ENCODE data around the gene RXRA.

The RXRA gene

GRCh38 chr9:134356496-134357470 is 30.5 kb downstream of the RXRA start:
- DNase-seq: no peak
- Mint-ChIP-seq H3K36me3 (ENCODE audit: insufficient read depth) (no peaks in the 10 kb centered on the region), H3K9me3 (no peaks in the 10 kb centered on the region), H3K4me1 (ENCODE audit: low read depth in 2 of 2) (peaks cover 2 to 5% of the 10 kb centered on the region in 2 donors), H3K27ac (peak overlapping the region in 1 of 2 donors; percentile 44), H3K4me3 (no peak overlapping the region), H3K27me3 (no peaks in the 10 kb centered on the region)
- ATAC-seq (replicated peaks): no peak

- Mint-ChIP-seq H3K36me3 (ENCODE audit: insufficient read depth) (no peaks in the 10 kb centered on the region), H3K4me1 (ENCODE audit: low read depth in 2 of 2) (peaks cover 0 to 6% of the 10 kb centered on the region in 2 donors), H3K27ac (no peak overlapping the region), H3K27me3 (no peaks in the 10 kb centered on the region), H3K4me3 (no peak overlapping the region), H3K9me3 (no peaks in the 10 kb centered on the region)
- no peak for DNase-seq
- ATAC-seq (replicated peaks): no peak
These were observed 31.4 kb downstream of the RXRA start for GRCh38 chr9:134357631-134358025.

- Mint-ChIP-seq H3K36me3 (ENCODE audit: insufficient read depth) (no peaks in the 10 kb centered on the region), H3K27ac (peak overlapping the region in 1 of 2 donors; percentile 23)
These were observed 31.9 kb downstream of the RXRA start for GRCh38 chr9:134358026-134358661.

GRCh38 chr9:134358662-134359319 is 32.5 kb downstream of the RXRA start:
- ATAC-seq (replicated peaks): no peak
- no peaks in the 10 kb centered on the region for H3K27me3 Mint-ChIP-seq
- no peaks in the 10 kb centered on the region for H3K36me3 Mint-ChIP-seq (ENCODE audit: insufficient read depth)

More at GRCh38 chr9:134358026-134358661, 31.9 kb downstream of the RXRA start:
- Mint-ChIP-seq H3K4me1 (ENCODE audit: low read depth in 2 of 2) (peaks cover 0 to 6% of the 10 kb centered on the region in 2 donors), H3K27me3 (no peaks in the 10 kb centered on the region), H3K9me3 (no peaks in the 10 kb centered on the region), H3K4me3 (no peak overlapping the region)
- DNase-seq: no peak
- no peak for ATAC-seq (replicated peaks)

GRCh38 chr9:134359493-134360179 is 33.4 kb downstream of the RXRA start:
- Mint-ChIP-seq H3K36me3 (ENCODE audit: insufficient read depth) (peaks cover under 1% of the 10 kb centered on the region), H3K27ac (no peak overlapping the region), H3K9me3 (no peaks in the 10 kb centered on the region), H3K4me1 (ENCODE audit: low read depth in 2 of 2) (peaks cover 0 to 2% of the 10 kb centered on the region in 2 donors), H3K4me3 (no peak overlapping the region), H3K27me3 (no peaks in the 10 kb centered on the region)
- ATAC-seq (replicated peaks) (no peak), DNase-seq (no peak)

More at GRCh38 chr9:134358662-134359319, 32.5 kb downstream of the RXRA start:
- H3K9me3 Mint-ChIP-seq: no peaks in the 10 kb centered on the region
- H3K4me1 Mint-ChIP-seq (ENCODE audit: low read depth in 2 of 2): peaks cover 0 to 4% of the 10 kb centered on the region in 2 donors
- H3K27ac Mint-ChIP-seq: peak overlapping the region in 1 of 2 donors; percentile 41
- DNase-seq: no peak
- no peak overlapping the region for H3K4me3 Mint-ChIP-seq

GRCh38 chr9:134360180-134360759 is 34.0 kb downstream of the RXRA start:
- no peaks in the 10 kb centered on the region for H3K27me3 Mint-ChIP-seq
- no peak for ATAC-seq (replicated peaks)

DNA sequence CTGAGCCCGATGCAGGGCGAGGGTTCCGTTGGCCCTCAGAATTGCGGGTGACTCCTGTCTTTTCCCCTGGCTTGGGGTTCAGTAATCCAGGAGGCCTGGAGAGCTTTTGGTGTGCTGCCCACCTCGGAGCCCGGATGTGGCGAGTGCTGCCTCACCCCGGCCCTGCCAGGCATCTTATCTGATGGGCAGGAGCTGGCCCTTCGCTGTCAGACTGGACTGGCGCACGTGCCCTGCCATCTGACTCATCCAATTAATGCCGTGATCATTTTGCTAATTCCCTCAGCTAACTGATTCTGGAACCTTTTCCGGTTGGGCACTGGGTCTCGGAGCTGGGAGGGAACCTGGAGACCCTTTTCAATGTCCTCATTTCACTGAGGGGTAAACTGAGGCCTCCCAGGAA is 34.6 kb downstream of the RXRA start:
- H3K9me3 Mint-ChIP-seq: no peaks in the 10 kb centered on the region
- DNase-seq: no peak
- H3K27me3 Mint-ChIP-seq: no peaks in the 10 kb centered on the region
- peaks cover 0 to 5% of the 10 kb centered on the region in 2 donors for H3K4me1 Mint-ChIP-seq (ENCODE audit: low read depth in 2 of 2)
- peaks cover 5% of the 10 kb centered on the region for H3K36me3 Mint-ChIP-seq (ENCODE audit: insufficient read depth)
- ATAC-seq (replicated peaks): no peak
- no peak overlapping the region for H3K27ac Mint-ChIP-seq
- no peak overlapping the region for H3K4me3 Mint-ChIP-seq

More at GRCh38 chr9:134360180-134360759, 34.0 kb downstream of the RXRA start:
- Mint-ChIP-seq H3K27ac (no peak overlapping the region), H3K9me3 (no peaks in the 10 kb centered on the region), H3K4me3 (no peak overlapping the region), H3K36me3 (ENCODE audit: insufficient read depth) (peaks cover 5% of the 10 kb centered on the region), H3K4me1 (ENCODE audit: low read depth in 2 of 2) (peaks cover 0 to 3% of the 10 kb centered on the region in 2 donors)
- DNase-seq: no peak

- no peak for DNase-seq
- Mint-ChIP-seq H3K36me3 (ENCODE audit: insufficient read depth) (peaks cover 5% of the 10 kb centered on the region), H3K4me3 (no peak overlapping the region), H3K27me3 (no peaks in the 10 kb centered on the region), H3K27ac (no peak overlapping the region), H3K4me1 (ENCODE audit: low read depth in 2 of 2) (peaks cover 0 to 5% of the 10 kb centered on the region in 2 donors), H3K9me3 (no peaks in the 10 kb centered on the region)
- no peak for ATAC-seq (replicated peaks)
These were observed 35.2 kb downstream of the RXRA start for GRCh38 chr9:134361426-134361825.

- Mint-ChIP-seq H3K36me3 (ENCODE audit: insufficient read depth) (peaks cover 5% of the 10 kb centered on the region), H3K9me3 (no peaks in the 10 kb centered on the region), H3K27ac (peak overlapping the region in 1 of 2 donors; percentile 75), H3K27me3 (no peaks in the 10 kb centered on the region), H3K4me3 (no peak overlapping the region), H3K4me1 (ENCODE audit: low read depth in 2 of 2) (peaks cover 0 to 5% of the 10 kb centered on the region in 2 donors)
- no peak for DNase-seq
- ATAC-seq (replicated peaks): no peak
These were observed 35.7 kb downstream of the RXRA start for GRCh38 chr9:134361843-134362414.

- no peaks in the 10 kb centered on the region for H3K9me3 Mint-ChIP-seq
- ATAC-seq (replicated peaks) (no peak), DNase-seq (no peak)
- no peaks in the 10 kb centered on the region for H3K27me3 Mint-ChIP-seq
- H3K4me3 Mint-ChIP-seq: no peak overlapping the region
- no peak overlapping the region for H3K27ac Mint-ChIP-seq
- H3K36me3 Mint-ChIP-seq (ENCODE audit: insufficient read depth): peaks cover 5% of the 10 kb centered on the region
- H3K4me1 Mint-ChIP-seq (ENCODE audit: low read depth in 2 of 2): peaks cover 0 to 11% of the 10 kb centered on the region in 2 donors
These were observed 37.2 kb downstream of the RXRA start for GRCh38 chr9:134363450-134363849.

GRCh38 chr9:134364391-134365114 is 38.3 kb downstream of the RXRA start:
- Mint-ChIP-seq H3K4me3 (no peak overlapping the region), H3K36me3 (ENCODE audit: insufficient read depth) (peaks cover 5% of the 10 kb centered on the region), H3K27me3 (no peaks in the 10 kb centered on the region), H3K27ac (peak overlapping the region in 1 of 2 donors; percentile 71), H3K9me3 (no peaks in the 10 kb centered on the region), H3K4me1 (ENCODE audit: low read depth in 2 of 2) (peaks cover 0 to 13% of the 10 kb centered on the region in 2 donors)
- ATAC-seq (replicated peaks): no peak
- DNase-seq: no peak

DNA sequence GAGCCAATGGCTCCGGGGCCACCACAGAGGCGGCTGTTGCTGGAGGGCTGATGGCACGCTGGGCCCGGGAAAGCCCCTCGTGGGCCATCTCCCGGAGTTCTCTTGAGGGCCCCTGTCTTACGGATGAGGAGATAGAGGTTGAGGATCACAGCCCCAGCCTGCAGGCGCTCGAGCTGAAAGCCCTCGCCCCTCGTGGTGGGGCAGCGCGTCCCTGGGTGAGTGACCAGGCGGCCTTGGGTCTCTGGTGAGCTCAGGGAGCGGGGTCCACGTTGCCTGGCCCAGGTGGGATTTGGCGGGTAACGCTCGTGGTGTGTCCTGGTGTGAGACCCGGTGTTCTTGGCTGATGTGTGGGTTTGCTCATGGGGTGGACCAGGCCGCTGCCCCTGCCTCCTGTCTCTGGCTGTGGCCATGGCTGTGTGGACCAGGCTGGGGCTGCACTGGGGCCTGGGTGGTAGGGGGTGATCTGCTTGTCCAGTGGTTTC is 38.9 kb downstream of the RXRA start:
- ATAC-seq (replicated peaks) (no peak), DNase-seq (no peak)
- Mint-ChIP-seq H3K4me1 (ENCODE audit: low read depth in 2 of 2) (peaks cover under 1 to 13% of the 10 kb centered on the region in 2 donors), H3K36me3 (ENCODE audit: insufficient read depth) (peaks cover 5% of the 10 kb centered on the region), H3K9me3 (no peaks in the 10 kb centered on the region), H3K27ac (peak overlapping the region in 1 of 2 donors; percentile 71), H3K4me3 (no peak overlapping the region), H3K27me3 (no peaks in the 10 kb centered on the region)
